Measurements from ENCODE around the gene ABHD12.

The ABHD12 gene

DNA sequence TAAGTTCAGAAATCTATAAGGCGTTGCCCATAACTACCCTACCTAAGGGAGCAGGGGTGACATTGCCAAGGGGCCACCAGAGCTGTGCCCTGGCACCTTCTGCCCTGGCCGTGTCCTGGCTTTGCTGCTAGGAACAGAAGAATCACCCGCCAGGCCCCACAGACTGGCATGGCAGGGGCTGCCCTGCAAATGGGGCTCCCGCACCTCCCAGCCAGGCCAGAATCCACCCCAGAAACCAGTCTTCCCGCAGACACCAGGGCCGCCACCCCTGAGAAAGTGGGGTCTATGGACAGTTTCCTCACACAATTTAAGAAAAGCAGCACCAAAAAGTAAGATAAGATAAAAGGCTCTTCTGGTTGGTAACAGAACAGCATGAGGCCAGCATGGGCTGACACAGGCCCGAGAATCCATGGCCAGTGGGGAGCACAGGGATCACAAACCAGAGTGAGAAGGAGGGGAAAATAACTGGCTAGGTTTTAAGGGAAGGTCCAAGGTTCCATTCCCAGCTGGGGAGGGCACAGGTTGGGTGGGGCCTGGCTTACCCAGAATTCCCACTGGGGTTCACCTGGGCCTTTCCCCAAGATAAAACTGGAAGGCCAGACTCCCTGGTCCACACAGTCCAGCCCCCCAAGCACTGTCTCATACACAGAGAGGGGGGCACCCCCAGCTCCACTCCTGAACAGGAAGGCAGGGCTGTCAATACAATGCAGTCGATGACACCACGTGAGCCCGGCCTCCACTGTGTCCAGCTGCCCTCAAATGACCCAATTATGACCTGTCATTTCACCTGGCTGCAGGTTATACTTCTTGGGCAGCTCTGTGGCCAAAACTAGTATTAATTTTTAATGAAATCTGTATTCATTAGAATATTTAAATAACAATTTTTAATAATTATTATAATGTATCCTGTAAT, 83.4 kb downstream of the ABHD12 start:
- no peak for DNase-seq (ENCODE audit: low spot score)

DNA sequence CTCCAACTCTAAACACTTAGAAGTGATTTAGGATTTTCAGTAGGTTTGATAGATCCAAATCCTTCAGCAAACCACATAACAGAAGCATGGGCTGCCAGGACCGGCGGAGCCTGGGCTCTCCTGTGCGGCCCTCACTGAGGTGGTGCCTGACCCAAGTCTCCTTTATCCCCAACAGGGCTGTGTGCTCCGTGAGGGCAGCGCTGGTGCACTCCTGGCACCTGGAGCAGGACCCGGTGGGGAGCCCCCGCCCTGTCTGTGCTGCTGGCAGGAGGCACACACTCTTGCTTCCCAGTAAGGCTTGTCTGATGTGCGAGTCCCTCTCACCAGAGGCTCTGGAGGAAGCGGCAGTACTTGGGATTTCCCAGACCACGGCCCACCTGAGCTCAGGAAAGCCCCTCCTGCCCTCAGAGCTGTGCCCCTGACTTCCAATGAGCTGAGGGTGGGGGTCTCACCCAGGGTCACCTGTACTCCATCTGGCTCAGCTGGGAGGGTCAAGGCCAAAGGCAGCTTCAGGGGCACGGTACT, 86.5 kb downstream of the ABHD12 start:
- no peak for DNase-seq (ENCODE audit: low spot score)

DNA sequence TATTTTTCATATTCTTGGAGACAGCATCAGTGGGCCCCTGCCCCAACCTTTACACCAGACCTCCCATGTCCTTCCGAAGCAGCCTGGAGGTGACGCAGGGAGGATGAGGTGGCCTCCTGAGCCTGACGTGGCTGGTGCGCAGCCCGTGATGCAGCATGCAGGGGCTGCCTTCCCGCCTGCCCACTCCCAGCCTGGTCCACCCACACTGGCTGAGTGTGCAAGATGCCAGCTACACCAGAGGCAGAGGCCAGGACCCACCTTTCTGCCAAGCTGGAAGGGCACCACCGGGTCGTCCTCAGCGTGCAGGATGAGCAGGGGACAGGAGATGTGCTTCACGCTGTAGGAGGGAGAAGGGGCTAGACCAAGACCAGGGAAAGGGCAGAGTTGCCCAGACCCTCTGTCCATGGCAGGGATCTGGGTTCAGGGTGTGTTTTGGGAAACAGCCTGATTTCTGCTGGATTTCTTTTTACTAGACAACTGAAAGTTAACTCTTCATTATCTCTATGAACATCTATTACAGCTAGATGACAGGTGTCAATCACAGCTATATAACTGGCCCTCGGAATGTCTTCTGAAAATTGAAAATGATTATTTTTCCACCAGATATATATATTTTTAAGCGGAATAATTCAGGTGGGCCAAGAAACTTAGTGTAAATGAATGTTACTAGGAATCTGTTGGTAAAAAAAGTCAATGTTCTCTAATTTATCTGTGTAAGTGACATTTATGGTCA, 87.2 kb downstream of the ABHD12 start:
- DNase-seq (ENCODE audit: low spot score): no peak

DNA sequence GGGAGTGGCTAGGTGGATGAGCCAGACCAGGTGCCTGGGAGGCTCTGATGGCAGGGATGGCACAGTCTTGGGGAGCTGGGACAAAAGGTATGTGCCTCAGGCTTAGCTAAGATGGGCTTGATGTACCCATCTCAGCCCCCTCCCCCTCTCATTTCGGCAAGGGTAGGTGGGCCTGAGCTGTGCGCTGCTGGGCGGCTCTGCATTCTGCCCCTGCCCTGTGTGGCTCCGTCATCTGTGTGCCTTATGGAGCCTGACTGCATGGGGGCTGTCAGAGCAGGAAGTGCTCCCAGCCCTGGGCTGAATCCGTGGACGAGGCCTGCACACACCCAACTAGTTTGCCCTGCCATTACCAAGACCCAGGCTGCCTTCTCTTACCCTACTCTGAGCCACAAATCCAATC, 88.0 kb downstream of the ABHD12 start:
- no peak for DNase-seq (ENCODE audit: low spot score)

DNA sequence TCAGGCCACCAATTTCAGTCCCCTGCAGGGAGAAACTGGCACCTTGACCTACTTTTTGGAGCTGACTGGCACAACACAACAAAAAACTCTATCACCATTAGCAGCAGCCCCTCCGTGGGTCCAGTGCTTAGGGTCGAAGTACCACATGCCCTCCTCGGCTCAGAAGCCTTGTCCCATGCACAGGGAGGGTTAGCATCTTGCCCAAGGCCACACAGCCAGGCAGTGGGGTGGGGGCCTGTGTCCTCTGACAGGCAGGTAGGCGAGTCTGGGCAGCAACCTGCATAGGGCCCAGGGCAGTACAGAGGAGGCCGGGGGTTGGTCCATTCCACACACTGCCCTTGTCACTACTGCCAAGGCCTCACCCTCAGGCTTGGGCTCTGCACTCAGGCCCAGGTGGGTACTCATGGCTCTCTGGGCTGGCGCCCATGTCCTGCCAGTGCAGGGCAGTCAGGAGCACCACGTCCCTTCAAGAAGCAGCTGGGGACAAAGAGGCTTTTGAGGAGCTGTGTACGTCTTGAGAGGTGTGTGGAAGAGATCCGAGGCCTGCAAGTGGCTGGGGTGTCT, 89.2 kb downstream of the ABHD12 start:
- DNase-seq (ENCODE audit: low spot score): no peak

DNA sequence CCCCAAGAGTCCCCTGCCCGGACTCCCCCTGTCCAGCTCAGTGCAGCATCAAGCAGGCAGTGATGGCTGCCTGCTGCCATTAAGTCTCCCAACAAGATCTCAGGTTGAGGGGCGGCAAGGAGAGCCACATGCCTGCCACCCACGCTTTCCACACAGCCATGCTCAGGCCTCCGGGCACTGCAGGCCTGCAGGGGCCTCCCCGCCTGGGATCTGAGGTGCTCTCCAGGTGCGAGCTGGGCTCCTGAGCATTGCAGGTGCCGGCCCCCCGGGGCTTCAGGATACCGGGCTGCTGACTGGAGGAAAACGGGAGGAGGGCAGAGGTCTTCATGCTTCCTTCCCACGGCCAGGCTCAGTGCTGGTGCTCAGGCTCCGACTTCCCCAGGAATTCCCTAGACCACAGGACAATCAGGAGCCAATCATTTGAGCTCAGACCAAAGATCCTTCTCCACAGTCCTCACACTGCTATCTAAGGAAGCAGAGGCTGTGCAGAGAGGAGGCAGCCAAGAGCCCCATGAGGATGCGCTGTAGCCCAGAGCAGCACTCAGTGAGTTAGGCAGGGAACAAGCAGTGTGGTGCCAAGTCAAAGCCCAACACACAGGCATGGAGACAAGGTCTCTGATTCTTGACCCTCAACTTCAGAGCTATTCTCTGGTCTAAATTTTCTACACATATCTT, 90.0 kb downstream of the ABHD12 start:
- DNase-seq (ENCODE audit: low spot score): no peak

DNA sequence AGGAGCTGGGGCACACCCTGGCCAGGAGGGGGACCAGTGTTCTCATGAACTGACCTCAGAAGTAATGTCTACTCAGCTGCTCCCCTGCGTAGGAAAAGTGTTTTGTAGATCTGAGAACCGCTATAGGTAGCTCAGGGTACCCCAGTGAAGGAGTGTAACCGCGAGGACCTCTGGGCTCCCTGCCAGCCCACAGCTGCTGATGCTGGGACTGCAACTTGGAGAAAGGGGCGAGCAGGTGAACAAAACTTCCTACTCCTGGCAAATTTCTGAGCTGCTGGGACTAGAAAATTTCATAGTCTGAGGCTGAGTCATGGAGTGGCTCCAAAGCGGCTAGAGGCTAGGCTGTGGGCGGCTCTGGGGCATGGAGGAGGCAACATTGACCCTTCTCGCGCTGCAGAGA, 90.8 kb downstream of the ABHD12 start:
- no peak for DNase-seq (ENCODE audit: low spot score)

DNA sequence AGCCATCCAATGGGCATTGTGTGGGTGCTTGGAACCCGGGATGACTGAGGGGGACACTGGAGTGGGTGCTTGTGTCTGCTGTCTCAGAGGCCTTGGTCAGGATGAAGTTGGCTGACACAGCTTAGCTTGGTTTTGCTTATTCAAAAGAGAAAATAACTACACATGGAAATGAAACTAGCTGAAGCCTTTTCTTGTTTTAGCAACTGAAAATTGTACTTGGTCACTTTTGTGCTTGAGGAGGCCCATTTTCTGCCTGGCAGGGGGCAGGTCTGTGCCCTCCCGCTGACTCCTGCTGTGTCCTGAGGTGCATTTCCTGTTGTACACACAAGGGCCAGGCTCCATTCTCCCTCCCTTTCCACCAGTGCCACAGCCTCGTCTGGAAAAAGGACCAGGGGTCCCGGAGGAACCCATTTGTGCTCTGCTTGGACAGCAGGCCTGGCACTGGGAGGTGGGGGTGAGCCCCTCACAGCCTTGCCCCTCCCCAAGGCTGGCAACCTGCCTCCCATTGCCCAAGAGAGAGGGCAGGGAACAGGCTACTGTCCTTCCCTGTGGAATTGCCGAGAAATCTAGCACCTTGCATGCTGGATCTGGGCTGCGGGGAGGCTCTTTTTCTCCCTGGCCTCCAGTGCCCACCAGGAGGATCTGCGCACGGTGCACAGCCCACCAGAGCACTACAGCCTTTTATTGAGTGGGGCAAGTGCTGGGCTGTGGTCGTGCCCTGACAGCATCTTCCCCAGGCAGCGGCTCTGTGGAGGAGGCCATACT, 93.3 kb downstream of the ABHD12 start:
- DNase-seq (ENCODE audit: low spot score): no peak

DNA sequence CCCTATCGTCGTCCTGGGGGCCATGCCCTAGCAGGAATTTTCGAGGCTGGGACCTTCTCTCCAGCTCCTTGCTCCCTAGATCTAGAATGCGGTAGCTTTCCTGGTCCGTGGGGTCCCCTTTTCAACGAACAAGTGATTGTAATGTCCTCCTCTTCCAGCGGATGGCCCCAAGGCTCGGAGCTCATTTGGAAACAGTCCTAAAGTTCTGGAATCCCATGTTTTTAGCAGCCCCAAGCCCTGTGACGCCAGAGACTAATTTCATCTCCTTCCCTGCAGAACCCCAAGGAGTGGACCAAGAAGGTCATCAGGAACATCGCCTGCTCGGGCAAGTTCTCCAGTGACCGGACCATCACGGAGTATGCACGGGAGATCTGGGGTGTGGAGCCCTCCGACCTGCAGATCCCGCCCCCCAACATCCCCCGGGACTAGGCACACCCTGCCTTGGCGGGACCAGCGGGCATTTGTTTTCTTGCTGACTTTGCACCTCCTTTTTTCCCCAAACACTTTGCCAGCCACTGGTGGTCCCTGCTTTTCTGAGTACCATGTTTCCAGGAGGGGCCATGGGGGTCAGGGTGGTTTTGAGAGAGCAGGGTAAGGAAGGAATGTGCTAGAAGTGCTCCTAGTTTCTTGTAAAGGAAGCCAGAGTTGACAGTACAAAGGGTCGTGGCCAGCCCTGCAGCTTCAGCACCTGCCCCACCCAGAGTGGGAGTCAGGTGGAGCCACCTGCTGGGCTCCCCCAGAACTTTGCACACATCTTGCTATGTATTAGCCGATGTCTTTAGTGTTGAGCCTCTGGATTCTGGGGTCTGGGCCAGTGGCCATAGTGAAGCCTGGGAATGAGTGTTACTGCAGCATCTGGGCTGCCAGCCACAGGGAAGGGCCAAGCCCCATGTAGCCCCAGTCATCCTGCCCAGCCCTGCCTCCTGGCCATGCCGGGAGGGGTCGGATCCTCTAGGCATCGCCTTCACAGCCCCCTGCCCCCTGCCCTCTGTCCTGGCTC, 94.2 kb downstream of the ABHD12 start:
- no peak for DNase-seq (ENCODE audit: low spot score)

DNA sequence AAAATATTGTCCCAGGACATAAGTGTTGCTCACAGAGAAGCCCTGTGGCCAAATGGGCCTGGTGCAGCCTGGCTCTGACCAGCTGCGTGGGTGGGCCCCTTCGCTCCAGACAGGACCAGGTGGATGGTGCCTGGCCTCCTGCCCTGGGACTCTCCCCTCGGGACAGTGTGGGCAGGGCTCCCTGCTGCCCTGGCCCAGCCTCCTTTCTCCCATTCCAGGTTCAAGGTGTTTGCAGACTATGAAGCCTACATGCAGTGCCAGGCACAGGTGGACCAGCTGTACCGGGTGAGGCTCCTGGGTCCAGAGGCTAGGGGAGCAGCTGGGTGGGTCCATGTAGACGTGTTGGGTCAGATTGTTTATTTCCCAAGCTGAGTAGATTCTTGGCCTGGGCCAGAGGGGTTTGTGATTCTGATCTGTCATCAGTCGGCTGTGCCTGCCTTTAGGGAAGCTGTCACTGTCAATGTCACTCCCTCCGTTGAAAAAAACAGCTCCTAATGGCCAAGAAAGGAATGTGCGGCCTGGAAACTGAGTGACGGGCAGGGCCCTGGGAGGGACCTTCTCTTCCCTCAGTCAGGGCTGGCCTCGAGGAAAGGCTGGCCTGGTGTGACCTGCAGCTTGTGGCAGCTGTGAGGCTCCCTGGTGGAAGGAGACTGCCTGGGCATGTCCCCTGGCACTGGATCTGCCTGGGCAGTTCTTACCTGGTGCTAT, 95.1 kb downstream of the ABHD12 start:
- DNase-seq (ENCODE audit: low spot score): no peak

DNA sequence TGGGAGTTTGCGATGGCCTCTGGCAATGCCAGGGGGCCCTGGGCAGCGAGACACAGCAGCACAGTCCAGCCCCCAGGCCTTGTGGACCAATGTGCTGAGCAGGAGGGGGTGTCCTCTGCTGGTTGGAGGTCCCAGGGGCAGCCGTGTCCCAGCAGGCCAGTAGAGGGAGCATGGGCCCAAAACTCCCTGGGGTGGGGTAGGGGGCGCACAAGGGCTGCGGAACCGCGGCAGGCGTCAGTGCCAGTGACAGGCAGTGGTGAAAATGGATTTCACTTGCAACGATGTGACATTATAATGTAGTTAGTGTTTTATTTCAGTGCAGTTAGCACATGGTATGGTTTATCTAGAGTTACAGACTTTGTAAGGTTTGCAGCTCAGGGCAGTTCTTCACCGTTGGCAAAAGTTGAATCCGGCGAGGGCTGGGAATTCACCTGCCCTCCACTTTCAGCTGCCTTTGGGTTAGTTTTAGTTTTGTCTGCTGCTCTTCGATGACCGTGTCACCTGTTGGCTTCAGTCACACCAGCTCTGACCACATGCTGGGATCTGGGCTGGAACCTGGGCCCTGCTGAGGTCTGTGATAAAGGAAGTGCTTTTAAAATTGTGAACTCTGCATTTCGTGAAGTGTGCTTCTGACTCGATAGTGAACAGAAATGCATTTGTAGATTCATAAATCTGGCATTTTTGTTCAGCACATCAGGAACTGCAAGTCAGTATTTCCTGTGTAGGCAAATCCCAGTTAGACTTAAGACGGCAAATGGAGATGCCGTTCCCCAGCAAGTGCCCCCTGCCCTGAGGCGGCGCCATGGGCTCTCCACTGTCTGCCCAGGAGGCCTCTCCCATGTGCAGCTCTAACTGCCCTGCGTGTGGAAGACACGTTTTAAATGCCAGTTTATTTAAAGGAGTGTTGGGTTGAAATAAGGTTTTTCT, 95.9 kb downstream of the ABHD12 start:
- no peak for DNase-seq (ENCODE audit: low spot score)

DNA sequence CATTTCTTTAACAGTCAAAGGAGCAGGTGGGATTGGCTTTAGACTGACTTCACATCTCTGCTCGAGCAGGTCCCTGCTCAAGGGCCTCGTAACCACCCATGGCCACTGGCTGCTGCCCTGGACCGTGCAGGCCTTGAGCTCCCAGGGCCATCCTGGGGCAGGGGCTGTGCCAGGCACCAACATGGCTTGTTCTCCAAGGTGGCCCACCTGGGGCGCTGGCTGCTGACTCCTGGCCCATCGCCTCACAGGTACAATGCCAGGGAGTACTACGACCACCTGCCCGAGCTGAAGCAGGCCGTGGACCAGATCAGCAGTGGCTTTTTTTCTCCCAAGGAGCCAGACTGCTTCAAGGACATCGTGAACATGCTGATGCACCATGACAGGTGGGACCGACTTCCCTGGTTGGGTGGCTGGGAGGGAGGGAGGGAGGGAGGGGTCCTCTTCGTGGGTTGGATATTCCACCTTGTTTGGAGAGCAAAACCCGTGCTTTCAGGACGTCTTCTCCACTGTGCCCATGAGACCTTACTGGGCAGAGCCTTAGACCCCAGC, 96.7 kb downstream of the ABHD12 start:
- DNase-seq (ENCODE audit: low spot score): no peak

DNA sequence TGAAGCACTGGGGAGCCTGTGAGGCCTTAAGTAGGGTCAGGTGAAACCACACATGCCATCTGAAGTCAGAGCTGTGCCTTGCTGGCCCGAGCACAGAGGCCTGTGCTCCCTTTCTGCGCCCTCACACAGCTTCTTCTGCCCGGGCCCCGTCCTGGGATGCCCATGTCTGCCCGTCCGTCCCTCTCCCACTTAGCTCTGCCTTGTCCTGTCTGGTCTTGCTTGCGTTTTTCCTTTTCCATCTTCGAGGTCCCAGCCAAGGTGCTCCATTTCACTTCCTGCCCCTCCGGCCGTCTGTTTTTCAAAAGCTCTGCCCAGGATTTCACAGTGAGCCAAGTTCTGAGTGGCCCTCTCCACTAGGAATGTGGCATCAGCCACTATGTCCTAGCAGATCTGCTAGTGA, 97.1 kb downstream of the ABHD12 start:
- DNase-seq (ENCODE audit: low spot score): no peak

DNA sequence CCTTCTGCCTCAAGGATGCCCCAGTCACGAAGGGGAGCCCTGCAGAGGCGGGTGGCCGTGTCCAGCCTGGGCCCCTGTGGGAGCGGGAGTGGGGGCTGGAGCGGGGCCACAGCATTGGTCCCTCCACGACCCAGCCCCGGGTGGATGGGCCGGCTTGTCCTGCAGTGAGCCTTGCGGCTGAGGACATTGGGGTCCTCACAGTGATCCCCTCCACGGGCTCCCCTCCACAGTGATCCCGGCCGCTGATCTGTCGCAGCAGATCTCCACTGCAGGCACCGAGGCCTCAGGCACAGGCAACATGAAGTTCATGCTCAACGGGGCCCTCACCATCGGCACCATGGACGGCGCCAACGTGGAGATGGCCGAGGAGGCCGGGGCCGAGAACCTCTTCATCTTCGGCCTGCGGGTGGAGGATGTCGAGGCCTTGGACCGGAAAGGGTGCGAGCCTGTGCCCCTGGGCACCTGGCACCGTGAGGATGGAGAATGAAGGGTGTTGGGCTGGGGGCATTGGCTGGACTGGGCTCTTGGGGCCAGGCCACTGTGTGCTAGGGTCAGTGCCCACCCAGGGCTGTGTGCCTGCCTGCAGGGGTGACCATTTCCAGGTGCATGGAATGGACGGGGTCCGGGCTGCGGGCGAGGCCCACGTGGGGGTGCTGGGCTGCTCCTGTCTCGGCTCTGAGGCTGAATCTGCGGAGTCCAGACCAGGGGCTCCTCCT, 98.3 kb downstream of the ABHD12 start:
- DNase-seq (ENCODE audit: low spot score): no peak

DNA sequence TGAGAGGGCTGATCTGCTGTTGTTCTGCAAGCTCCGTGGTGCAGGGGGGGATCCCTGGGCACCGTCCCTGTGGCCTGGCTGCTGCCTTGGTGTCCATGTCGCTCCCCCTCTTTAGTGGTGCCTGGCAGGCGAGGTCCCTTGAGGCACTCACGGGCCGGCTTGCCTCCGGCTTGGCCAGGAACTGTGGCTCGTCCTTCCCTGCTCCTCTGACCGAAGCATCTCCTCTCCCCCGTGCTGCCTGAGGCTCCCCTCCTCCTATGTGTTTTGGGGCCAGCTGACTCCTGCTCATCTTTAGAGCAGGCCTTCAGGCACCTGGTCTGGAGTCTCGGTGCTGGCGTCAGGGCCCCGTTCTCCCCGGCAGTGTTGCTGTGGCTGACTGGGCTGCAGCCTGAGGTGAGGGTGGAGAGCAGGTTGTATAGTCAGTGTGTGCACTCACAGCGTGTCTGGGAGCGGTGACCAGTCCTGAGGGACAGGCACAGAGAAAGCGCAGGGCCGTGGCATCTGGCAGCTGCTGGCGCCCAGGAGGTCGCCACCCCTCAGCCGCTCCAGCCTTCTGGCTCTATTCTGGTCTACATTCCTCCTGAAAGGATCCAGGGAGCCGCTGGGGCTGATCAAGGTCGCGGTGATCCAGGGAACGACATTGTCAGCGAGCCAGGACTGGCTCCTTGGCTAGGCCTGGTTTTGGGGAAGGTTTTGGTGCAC, 99.1 kb downstream of the ABHD12 start:
- no peak for DNase-seq (ENCODE audit: low spot score)

DNA sequence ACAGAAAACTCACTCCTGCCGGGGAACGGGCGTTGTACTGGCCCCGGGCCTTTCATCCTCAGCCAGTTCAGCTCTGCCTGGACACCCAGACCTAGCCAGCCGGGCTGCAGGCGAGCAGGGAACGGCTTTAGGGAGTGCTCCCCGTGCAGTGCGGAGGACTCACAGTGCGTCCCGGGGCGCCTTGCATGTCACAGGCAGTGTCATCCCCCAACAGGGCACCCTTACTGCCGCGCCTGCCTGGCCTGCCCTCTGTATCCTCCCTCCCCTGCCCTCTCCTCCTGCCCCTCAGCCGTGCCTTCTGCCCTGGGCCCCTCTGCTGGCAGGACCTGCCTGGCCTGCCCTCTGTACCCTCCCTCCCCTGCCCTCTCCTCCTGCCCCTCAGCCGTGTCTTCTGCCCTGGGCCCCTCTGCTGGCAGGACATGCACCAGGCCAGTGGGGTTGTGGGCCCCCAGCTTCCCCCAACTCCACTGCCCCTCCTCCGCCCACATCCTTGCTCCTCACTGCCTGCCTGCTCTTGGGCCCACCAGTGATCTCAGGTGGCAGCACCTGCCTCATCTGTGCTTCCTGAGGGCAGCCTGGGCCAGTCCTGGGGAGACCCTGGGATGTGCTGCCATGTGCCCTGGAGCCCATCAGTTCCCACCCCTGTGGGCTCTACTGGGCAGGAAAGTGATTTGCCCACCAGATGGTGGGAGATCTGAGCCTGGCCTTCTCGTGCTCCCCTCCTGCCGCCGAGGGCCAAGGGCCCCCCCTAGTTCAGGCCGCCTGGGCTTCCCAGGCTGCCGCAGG, 99.8 kb downstream of the ABHD12 start:
- DNase-seq (ENCODE audit: low spot score): no peak
